ENCODE data around the gene TMEM134. TPM values are rescaled to one million over a fixed set of nuclear protein-coding genes. Genes with fewer than 3 reads are reported as not detected.

Gene TMEM134
- polyA plus RNA-seq, 5 donors = 34.8 to 67.1 (median 47.5) TPM

DNA sequence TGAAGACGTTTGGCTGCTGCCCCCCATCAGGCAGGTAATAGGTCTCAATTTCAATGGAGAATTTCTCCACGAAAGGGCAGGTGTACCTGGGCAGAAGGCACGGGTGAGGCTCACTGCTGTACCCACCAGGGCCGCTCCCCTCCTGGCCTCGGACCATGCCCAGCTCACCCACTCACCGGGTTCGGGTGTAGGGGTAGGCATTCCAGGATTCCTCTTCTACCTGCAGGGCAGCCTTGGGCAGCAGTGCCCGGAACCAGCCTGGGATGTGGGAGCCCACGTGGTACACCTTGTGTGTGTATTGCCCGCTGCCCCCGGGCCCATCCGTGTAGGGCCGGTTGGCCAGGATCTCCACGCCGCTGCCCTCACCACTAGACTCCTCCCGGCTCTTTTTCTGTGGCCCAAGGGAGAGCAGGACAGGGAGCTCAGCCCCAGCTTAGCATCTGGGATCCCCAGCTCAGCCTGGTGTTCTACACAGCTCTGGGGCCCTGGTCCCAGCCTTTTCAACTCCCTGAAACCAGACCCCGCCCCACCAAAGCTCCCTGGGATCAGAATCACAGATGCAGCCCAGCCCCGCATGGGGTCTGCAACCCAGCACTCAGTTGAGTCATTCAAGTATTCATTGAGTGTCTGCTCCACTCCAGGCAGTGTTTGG is 33.4 kb upstream of the TMEM134 start:
- no peak for DNase-seq

DNA sequence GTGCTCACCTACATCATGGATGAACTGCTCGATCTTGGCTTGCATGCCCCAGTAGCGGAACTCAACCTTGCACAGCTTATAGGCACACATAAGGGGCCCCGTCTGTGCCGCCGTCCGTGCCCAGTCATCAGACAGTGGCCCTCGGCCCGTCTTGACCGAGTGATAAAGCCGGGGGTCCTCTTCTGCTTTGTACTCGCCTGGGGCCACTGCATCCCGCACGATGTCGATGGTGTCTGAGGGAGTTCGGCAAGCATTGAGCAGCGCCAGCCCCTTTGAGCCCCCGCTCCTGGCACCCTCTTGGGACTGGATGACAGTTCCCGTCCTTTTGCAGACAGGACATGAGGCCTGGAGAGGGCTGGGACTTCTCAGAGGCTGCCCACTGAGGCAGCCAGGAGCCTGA is 32.8 kb upstream of the TMEM134 start:
- no peak for DNase-seq

DNA sequence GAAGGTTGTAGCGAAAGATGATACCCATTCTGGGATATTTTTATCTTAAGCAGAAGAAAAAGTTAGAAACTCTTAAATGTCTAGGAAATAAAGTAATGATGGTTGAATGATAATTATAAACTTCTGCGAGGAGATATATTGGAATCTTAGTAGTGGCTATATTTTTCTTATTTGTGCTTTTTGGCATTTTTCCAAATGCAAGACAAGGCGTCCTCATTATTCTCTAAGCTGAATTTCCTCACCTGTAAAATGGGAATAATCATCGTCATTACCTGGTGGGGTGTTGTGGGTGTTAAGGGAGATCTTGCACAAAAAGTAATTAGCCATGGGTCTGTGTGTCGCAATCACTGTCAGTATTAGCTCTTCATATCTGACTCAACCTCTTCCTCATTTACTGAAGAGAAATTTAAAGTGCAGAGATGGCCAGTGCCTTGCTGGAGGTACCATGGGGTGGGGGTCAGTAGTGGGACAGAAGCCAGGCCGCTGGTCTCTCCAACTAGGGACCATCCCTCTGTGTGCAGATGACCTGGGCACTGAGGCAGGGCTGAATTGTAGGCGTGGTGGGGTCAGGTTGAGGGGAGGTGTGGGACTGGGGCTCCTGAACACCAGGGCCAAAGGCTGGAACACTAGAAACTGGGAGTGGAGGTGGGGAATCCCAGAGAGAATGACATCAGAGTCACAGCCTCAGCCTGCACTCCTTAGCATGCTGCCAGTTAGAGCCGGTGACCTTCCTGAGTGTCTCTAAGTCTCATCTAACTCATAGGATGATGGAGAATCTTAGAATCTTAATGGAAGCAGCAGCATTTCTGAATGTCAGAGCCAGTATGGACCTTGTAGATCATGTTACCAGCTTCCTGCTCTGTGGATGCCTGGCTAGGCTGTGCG is 32.0 kb upstream of the TMEM134 start:
- no peak for DNase-seq

DNA sequence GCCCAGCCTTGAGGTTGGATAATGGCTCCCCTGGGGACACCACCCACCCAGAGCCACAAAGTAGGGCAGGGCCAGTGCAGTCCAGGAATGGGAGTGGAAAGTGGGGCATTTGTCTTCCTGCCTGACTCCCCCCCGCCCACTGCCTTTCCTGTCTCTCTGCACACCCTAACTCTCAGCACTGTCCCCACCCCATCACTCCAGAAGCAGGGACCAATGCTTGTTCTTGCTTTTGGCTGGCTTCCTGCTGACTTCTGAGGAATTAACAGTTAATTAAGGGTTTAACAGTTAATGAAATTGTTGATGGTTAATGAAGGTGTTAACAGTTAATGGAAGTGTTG is 31.4 kb upstream of the TMEM134 start:
- DNase-seq = no peak

DNA sequence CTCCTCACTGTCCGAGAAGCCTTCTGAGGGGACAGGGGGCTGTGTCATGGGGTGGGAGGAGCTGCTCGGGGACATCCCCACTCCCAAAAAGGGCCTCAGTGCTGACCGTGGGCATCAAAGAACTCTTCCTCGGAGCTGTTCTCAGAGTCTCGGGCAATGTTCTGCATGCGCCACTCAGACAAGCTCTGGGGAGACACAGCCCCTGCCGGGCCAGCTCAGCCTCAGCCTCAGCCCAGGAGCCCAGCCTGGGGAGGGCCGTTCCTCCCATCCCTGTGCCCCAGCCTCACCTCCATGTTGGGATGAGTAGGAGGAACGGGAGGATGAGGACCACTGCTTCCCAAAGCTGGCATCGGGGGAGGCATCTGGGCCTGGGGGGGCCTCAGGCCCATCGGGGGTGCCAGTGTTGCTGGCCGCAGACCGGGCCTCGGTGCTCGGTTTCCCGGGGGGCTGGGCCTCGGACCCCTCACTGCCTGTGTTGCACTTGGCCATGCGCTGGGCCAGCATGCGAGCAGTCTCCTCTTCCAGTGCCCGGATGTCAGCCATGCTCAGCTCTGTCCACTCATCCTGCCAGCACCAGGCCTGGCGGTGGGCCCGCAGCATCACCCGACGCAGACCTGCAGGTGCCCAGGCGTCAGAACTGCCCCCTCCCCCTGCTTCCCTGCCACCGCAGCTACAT is 30.9 kb upstream of the TMEM134 start:
- no peak for DNase-seq

DNA sequence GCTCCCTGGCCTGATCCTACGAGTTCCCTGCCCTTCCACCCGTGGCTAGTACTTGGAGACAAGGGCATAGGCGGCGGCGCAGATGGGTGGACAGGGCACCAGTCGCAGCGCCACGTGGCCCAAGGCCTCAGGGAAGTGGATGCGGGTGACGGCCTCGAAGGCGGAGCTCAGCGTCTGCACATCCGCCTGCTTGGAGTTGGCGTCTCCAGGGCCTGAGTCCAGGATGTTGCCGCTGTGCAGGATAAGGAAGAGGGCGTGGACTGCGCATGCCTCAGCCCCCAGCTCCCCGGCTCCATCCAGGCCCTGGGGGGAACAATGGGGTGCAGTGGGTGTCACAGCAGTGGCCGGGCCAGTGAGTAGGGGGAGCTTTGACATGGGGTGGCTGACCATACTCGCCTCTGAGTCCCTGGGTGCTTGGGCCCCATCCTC is 29.5 kb upstream of the TMEM134 start:
- DNase-seq = no peak

DNA sequence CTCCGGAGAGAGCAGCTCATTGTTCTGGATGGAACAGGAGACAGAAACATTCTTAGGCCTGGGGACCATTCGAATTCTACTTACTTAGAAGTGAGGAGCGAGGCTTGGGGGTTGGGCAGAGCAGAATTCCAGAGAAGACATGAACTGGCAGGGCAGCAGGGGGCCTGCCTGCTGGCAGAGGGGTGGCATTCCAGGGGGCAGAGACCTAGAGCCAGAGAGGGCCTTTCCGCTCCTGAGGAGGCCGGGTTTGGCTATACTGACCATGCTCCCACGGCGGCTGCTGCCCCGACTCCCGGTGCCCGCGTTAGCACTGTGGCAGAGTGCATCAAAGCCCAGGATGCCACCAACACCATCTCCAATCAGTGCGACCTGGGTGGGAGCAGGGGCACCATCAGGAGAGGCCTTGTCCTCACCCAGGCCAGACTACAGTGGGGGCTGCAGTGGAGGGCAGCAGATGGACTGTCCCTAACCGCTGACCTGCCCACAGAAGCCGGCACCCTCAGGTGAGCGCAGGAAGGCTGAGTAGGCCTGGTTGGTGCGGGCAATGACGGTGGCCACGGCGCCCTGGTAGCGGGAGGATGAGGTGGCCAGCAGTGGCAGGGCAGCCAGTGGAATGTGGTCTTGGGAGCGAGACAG is 28.7 kb upstream of the TMEM134 start:
- DNase-seq = no peak

DNA sequence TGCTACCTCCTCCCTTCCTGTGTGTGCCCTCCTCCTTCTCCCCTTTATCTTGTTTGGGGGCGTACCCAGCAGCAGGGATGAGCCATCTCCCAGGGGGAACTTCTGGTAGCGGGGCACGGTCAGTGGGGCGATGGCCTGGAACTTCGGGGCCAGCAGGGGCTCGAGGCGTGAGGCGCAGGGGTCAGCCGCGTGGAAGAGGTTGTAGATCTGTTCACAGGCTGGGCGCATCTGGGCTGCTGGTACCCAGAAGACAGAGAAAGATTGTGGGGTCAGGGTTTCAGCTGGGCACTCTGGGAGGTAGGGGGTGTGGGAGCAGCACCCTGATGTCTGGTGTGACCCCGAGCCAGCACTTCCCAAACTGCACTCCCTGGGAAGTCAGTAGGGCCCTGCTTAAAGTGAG is 27.1 kb upstream of the TMEM134 start:
- DNase-seq = no peak

DNA sequence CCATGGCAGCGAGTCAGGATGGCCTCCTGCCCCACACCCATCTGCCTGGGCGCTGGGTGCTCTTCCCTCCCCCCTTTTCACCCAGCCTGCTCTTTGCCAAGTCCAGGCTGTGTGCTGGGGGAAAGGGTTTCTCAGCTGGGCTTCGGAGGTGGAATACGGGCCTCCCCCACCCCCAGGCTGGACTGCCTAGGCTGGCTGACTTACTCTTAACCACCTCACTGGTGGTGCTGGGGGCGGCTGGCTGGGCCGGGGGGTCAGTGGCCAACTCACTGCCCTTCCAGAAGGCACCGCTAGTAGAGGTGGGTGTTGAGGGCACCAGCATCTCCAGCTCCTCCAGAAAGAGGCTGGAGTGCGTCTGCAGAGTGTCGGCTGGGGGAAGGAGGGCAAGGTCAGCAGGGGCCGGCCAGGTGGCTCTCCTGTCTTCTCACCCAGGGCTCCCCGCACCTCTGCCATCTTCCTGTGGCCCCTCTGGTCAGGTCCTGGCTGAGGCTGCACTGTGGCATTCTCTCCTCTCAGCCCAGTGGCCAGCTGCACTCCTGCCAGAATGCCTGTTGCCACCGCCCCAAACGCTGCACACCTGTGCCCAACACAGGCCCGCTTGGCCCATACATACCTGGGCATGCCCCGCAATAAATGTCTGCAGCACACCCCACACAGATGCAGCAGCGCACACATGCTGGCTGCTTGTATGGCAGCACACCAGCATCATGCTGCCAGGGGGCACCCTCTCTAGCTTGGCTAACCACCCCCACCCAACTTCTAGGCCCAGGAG is 26.4 kb upstream of the TMEM134 start:
- DNase-seq = no peak

DNA sequence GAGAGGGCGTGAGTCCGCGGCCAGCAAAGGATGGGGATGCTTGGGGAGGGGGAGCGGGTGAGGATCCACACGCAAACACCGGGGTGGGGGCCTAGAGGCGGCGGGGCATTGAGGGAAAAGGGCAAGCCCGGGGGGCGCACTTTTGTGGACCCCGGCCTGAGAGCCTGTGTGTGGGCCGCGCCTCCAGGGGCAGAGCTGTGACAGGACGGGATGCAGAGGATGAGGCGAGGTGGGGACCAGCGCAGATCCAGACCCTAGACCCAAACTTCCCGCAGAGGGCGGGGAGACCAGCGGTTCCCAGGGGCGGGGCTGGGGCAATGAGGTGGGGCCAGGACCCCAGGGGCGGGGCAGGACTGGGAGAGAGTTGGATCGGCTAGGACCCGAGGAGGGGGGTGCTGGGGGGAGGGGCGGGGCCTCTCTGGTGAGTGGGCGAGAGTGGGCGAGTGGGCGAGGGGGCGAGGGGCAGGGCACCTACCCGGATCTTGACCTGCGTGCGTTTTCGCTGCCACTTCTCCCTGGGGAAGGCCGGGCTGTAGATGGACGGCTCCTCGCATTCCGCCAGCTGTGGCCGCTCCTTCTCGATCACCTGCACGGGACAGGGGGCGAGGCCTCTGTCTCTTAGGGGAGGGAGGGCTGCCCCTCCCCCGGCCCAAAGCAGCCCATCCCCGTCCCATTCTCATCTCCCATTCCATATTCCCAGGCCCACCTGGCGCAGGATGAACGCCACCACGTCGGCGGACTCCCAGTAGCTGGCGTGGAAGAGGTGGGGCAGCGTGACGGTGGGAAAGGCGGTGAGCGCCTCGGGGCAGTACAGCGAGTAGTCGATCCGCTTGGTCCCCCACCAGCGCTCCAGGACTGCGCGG is 25.6 kb upstream of the TMEM134 start:
- no peak for DNase-seq

DNA sequence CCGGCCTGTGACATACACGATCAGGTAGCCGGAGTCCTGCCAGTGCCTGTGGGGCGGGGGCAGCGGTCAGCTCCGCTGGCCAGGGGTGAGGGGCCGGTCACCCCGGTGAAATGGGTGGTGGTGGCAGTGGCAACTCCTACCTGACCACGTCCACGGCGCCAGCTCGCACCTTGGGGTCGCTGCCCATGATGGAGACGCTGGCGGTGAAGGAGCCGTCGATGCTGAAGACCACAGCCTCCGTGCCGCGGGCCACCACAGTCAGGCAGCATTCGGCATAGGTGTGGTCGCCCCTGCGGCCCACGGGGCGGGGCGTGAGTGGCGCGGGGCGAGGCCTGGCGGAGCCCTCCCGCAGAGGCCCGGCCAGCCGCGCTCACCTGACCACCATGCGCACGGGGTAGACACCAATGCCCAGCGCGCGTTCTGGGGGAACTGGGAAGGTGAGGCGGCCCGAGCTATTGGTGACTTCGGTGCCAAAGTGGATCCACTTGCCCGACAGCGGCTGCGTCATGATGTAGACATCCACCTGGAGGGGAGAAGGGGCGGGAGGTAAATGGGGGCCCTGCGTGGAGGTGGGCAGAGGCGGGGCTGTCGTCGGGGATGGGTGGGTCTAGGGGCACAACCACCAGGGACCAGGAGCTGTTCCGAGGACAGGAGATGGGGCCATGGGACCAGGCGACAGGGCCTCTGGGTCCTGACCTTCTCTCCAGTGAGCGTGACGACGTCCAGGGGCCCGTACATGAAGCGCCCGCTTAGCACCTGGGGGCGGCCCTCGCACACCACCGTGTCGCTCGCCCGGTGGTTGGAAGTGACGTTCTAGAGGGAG is 24.7 kb upstream of the TMEM134 start:
- no peak for DNase-seq

DNA sequence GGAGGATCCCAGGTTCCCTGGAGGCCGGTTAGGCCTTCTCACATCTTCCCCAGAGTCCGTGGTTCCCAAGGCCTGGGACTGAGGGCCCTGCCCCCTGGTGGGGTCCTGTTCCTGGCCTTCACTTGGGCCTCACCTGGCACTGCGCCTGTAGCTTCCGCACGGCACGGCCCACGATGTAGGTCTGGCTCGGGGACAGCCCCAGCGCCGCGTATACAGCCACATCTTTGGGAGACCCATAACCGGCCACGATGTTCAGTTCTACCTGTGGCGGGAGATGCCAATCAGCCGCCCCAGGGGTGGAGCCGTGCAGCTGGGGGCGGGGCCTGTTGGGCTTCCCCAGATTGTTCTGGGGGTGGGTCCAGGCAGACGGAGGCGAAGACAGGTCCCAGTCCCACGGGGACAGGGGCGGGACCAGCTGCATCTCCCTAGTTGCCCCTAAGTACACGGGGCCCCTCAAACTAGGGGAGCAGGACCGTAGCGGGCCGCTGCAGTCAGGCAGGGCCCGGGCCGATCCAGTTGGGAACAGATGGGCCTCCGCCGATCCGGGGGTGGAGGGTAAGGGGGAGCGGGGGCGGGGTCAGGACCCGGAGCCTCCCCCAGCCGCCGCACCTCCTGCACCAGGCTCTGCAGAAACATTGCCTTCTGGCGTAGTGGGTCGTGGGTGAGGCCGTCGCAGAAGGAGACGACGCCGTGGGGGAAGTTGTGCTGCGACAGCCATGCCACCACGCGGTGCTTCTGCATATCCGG is 23.9 kb upstream of the TMEM134 start:
- no peak for DNase-seq

DNA sequence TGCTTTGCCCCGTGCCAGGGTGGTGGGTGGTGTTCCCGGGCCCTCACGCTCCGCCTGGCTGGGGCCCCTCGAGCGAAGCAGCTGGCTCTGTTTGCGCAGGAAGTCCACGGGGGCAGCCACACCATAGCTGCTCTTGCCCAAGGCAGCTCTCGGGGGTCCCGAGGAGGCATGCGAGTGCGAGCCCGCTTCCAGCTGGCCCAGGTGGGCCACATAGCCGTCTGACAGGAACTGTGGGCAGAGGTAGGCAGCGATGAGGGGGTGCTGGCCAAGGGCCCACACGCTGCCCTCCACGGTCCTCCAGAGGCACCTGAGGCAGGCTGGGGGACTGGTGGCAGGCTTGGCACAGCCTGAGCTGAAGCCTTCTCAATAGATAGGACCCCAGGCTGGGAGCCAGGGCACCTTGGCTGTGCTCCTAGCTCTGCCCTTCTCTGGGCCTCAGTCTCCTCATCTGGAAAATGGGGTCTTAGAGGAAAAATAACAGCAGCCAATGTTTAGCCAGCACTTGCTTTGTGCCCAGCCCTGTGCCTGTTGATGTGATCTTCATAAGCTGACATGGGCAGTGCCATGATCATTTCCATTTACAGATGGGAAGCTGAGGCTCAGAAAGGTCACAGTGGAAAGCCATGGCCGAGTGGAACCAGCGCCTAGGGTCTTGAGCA is 23.1 kb upstream of the TMEM134 start:
- no peak for DNase-seq

DNA sequence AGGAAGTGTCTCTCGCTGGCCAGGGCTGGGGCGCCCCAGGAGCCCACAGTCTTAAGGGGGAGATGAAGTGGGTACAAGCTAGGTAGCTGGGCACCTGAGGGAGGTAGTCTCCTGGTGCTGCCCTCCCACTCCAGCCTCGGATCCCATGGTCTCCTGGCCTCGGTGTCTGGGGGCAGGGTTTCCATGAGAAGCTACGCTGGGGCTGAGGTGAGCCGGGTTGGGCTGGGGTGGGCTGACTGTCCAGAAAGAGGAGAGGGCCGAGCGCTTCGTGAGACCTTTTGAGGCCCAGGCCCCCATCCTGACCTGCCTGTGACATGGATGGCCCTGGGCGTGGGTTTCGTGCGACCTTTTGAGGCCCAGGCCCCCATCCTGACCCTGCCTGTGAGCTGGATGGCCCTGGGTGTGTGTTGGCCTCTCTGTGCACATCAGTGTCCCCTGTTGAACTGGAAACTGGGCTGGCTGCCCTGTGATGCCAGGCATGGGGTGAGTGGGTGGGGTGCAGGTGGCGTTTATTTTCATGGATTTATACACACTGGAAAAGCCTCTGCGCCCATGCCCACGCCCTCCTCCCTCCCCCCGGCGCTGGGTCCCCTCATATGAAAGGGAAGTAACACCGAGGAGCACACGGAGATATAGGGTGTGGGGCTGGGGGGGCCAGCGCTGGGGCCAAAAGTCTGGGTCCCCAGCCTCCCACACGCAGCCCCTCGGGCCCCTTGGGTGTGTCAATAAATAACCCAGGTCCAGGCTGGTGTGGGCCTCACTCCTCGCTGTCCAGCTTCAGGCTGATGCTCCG is 22.4 kb upstream of the TMEM134 start:
- no peak for DNase-seq

DNA sequence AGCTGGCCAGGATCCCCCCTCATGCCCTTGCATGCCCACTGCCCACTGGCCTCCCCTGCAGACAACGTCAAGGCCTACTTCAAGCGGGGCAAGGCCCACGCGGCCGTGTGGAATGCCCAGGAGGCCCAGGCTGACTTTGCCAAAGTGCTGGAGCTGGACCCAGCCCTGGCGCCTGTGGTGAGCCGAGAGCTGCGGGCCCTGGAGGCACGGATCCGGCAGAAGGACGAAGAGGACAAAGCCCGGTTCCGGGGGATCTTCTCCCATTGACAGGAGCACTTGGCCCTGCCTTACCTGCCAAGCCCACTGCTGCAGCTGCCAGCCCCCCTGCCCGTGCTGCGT is 21.6 kb upstream of the TMEM134 start:
- DNase-seq = no peak

DNA sequence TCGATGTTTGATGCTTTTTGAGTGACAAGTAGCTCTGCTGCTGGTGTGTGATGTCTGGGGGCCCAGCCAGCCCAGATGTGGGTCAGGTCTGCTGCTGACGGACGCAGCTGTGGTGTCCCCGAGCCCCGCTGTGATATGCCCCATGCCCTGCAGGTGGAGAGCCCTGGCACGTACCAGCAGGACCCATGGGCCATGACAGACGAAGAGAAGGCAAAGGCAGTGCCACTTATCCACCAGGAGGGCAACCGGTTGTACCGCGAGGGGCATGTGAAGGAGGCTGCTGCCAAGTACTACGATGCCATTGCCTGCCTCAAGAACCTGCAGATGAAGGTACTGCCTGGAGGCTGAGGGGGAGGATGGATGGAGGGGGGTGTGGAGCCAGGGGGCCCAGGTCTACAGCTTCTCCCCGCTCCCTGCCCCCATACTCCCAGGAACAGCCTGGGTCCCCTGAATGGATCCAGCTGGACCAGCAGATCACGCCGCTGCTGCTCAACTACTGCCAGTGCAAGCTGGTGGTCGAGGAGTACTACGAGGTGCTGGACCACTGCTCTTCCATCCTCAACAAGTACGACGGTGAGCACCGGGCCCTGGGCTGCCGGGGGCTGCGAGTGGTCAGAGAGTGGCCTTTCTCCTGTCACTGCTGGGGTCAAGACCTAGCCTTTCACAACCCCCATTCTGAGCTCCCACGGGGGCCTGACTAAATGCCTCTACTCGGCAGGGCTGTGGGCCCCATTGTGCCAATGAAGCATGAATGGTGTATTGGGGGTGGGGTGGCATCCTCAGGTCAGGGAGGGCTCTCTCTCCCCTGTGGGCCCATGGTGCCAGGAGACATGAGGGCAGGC is 21.1 kb upstream of the TMEM134 start:
- no peak for DNase-seq
